ENCODE data around the gene ZNF106. TPM values are rescaled to one million over a fixed set of nuclear protein-coding genes. Genes with fewer than 3 reads are reported as not detected.

Gene ZNF106
- total RNA-seq, 2 donors from 2014 or later, result 77.4 to 83.8 TPM

DNA sequence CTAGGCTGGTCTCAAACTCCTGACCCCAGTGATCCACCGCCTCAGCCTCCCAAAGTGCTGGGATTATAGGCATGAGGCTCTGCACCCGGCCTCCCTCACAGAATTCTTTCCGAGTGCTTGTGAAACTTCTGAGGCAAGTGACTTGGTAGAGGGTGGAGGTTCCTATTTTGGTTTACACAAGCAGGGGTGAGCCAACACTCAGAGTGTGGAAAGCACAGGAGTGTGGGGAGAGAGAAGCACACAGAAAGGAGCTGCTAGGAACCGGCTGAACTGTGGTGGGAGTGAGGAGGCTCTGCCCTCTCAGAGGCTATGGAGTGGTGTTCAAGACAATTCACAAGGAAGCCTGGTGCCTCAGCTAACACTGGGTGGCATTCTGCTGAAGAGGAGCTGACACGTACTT lies 123.9 kb downstream of the ZNF106 start:
- ATAC-seq (ENCODE audit: insufficient number of reproducible peaks, low FRiP score, low read depth), result no peak
- Histone ChIP-seq H3K9me3 (no peaks in the 10 kb centered on the region), H3K4me1 (ENCODE audit: control insufficient read depth in 1 of 2, low read depth in 2 of 2) (no peaks in the 10 kb centered on the region), H3K27ac (no peak overlapping the region), H3K27me3 (replicated peaks; ENCODE audit: insufficient read depth) (no peaks in the 10 kb centered on the region), H3K4me3 (no peak overlapping the region), H3K36me3 (no peaks in the 10 kb centered on the region)
- TF ChIP-seq CTCF (IDR thresholded peaks at IDR 0.05), result no peak
- DNase-seq (ENCODE audit: low spot score), result no peak

GRCh38 chr15:42365921-42366550 lies 124.9 kb downstream of the ZNF106 start:
- H3K4me3 ChIP-seq, result no peak overlapping the region
- no peaks in the 10 kb centered on the region for H3K36me3 ChIP-seq
- no peak for ATAC-seq (ENCODE audit: insufficient number of reproducible peaks, low FRiP score, low read depth)
- no peak for TF ChIP-seq CTCF (IDR thresholded peaks at IDR 0.05)
- no peaks in the 10 kb centered on the region for H3K9me3 ChIP-seq
- no peak for DNase-seq (ENCODE audit: low spot score)
- H3K4me1 ChIP-seq (ENCODE audit: control insufficient read depth in 1 of 2, low read depth in 2 of 2), result no peaks in the 10 kb centered on the region
- no peaks in the 10 kb centered on the region for H3K27me3 ChIP-seq (replicated peaks; ENCODE audit: insufficient read depth)
- no peak overlapping the region for H3K27ac ChIP-seq

DNA sequence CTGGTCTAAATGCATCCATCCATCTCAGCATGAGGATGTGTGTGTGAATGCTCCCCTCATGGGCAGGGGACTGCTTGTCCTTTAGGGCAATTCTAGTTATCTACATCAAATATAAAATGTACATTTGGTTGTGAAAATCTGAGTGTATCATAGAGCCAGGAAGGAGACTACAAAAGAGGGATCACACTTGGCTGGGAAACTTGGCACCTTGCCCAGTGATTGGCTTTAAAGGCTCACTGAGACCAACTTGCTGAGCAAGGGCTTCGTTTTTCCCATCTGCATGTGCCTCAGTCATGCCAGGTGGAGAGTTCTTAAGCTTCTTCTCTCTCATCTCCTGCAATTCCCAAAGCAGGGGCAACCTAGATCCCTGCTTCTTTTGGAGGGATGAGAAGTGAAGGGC lies 126.4 kb downstream of the ZNF106 start:
- H3K36me3 ChIP-seq, result no peaks in the 10 kb centered on the region
- H3K4me1 ChIP-seq (ENCODE audit: control insufficient read depth in 1 of 2, low read depth in 2 of 2), result no peaks in the 10 kb centered on the region
- H3K27me3 ChIP-seq (replicated peaks; ENCODE audit: insufficient read depth), result no peaks in the 10 kb centered on the region
- ATAC-seq (ENCODE audit: insufficient number of reproducible peaks, low FRiP score, low read depth), result no peak
- H3K27ac ChIP-seq, result no peak overlapping the region
- no peak for DNase-seq (ENCODE audit: low spot score)
- TF ChIP-seq CTCF (IDR thresholded peaks at IDR 0.05), result no peak
- no peaks in the 10 kb centered on the region for H3K9me3 ChIP-seq
- H3K4me3 ChIP-seq, result no peak overlapping the region

DNA sequence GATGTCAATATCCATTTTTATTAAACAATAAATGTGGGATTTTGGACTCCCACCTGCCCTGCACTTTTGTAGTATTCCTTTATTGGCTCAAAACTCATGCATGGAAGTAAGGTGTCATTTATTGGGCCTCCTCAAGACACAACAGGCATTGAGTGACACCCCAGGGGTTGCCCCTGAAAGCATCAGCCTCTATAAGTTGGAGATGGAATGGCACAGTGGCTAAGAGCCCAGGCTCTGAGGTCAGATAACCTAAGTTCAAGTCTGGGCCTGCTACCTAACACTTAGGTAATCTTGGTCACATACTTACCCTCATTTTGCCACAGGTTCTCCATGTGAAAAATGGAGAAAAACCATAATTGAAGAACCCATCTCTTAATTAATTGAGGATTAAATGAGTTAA lies 127.0 kb downstream of the ZNF106 start:
- Histone ChIP-seq H3K36me3 (no peaks in the 10 kb centered on the region), H3K4me3 (no peak overlapping the region), H3K27ac (no peak overlapping the region), H3K27me3 (replicated peaks; ENCODE audit: insufficient read depth) (no peaks in the 10 kb centered on the region), H3K4me1 (ENCODE audit: control insufficient read depth in 1 of 2, low read depth in 2 of 2) (no peaks in the 10 kb centered on the region), H3K9me3 (no peaks in the 10 kb centered on the region)
- DNase-seq (ENCODE audit: low spot score) (no peak), ATAC-seq (ENCODE audit: insufficient number of reproducible peaks, low FRiP score, low read depth) (no peak)
- no peak for TF ChIP-seq CTCF (IDR thresholded peaks at IDR 0.05)

GRCh38 chr15:42363487-42363886 lies 127.5 kb downstream of the ZNF106 start:
- Histone ChIP-seq H3K27ac (no peak overlapping the region), H3K27me3 (replicated peaks; ENCODE audit: insufficient read depth) (no peaks in the 10 kb centered on the region), H3K4me1 (ENCODE audit: control insufficient read depth in 1 of 2, low read depth in 2 of 2) (no peaks in the 10 kb centered on the region), H3K4me3 (no peak overlapping the region), H3K36me3 (no peaks in the 10 kb centered on the region), H3K9me3 (no peaks in the 10 kb centered on the region)
- DNase-seq (ENCODE audit: low spot score) (no peak), ATAC-seq (ENCODE audit: insufficient number of reproducible peaks, low FRiP score, low read depth) (no peak)
- no peak for TF ChIP-seq CTCF (IDR thresholded peaks at IDR 0.05)

Other genes with a start within 250 kb of the ZNF106 start
- gene GANC, start 217.9 kb downstream of the ZNF106 start, total RNA-seq, result 10 to 100 TPM; 32.0 to 78.8 TPM
- 10 to 100 TPM; 39.8 to 94.4 TPM for gene TMEM87A, start 217.7 kb downstream of the ZNF106 start, total RNA-seq
- gene CAPN3, start 131.6 kb downstream of the ZNF106 start, total RNA-seq, result 10 to 100 TPM; 19.8 to 37.0 TPM
- gene SNAP23, start 4.5 kb upstream of the ZNF106 start, total RNA-seq, result 10 to 100 TPM; 68.8 to 73.7 TPM
- 10 to 100 TPM; 13.9 to 15.3 TPM for gene LRRC57, start 57.7 kb upstream of the ZNF106 start, total RNA-seq
- 10 to 100 TPM; 34.8 to 49.3 TPM for gene HAUS2, start 57.7 kb upstream of the ZNF106 start, total RNA-seq
- 10 to 100 TPM; 59.8 to 67.8 TPM for gene STARD9, start 84.5 kb upstream of the ZNF106 start, total RNA-seq
- gene CDAN1, start 246.0 kb upstream of the ZNF106 start, total RNA-seq, result 10 to 100 TPM; 16.2 to 19.1 TPM

Data from thoracic aorta (tissue), 2 donors.